HCT116 (cell line): ENCODE measurements around the gene TTC16. TPM values are rescaled to one million over a fixed set of nuclear protein-coding genes. Genes with fewer than 3 reads are reported as not detected.

Experiments used
- EGR1 ChIP-seq: IDR thresholded peaks from 2 replicates; pipeline ENCODE4 v1.6.1; 2012; ENCODE audit warnings: low read depth
- EZH2phosphoT487 ChIP-seq: fragments of 200-600 bp; IDR thresholded peaks from 2 replicates; pipeline ENCODE4 v1.6.1; 2018; ENCODE audit warnings: antibody characterized with exemption, borderline replicate concordance
- FOSL1 ChIP-seq: IDR thresholded peaks from 2 replicates; pipeline ENCODE4 v1.6.1; 2012; ENCODE audit warnings: low read depth
- POLR2A ChIP-seq: IDR thresholded peaks from 2 replicates; pipeline ENCODE4 v1.7.0; 2011; ENCODE audit warnings: borderline replicate concordance; ENCODE audit not compliant: insufficient read depth, insufficient read length; ENCODE audit errors: extremely low read depth
- POLR2AphosphoS5 ChIP-seq: IDR thresholded peaks from 2 replicates; pipeline ENCODE4 v1.6.1; 2011; ENCODE audit warnings: mild to moderate bottlenecking, low read depth, low read length, moderate library complexity
- RAD21 ChIP-seq: IDR thresholded peaks from 2 replicates; pipeline ENCODE4 v1.6.1; 2012; ENCODE audit warnings: low read depth, mild to moderate bottlenecking
- REST ChIP-seq: IDR thresholded peaks from 2 replicates; pipeline ENCODE4 v1.6.1; 2012; ENCODE audit warnings: low read depth
- ZBTB33 ChIP-seq: IDR thresholded peaks from 2 replicates; pipeline ENCODE4 v1.6.1; 2011; ENCODE audit warnings: mild to moderate bottlenecking, low read length, moderate library complexity; ENCODE audit not compliant: insufficient replicate concordance; ENCODE audit errors: extremely low read depth
- ZFX ChIP-seq: fragments of 450-650 bp; IDR thresholded peaks from 2 replicates; pipeline ENCODE4 v1.6.1; 2017
- total RNA-seq: library from RNA; stranded (reverse); gene quantifications from one replicate; pipeline ENCODE4 v1.2.1, GENCODE V29; 2021; ENCODE audit not compliant: unreplicated experiment

Gene TTC16
- total RNA-seq, 1 experiment from 2014 or later, result not detected

GRCh38 chr9:127714020-127714750 lies 1.7 kb upstream of the TTC16 start (continued):
- no peak for TF ChIP-seq REST
- TF ChIP-seq ZFX, result no peak
- no peak for TF ChIP-seq EZH2phosphoT487
- TF ChIP-seq EGR1, result no peak
- no peak for TF ChIP-seq POLR2A
- TF ChIP-seq RAD21, result no peak
- no peak for TF ChIP-seq FOSL1
- TF ChIP-seq ZBTB33, result no peak
- TF ChIP-seq POLR2AphosphoS5, result no peak
